ENCODE data around the gene ELAPOR1. TPM values are rescaled to one million over a fixed set of nuclear protein-coding genes. Genes with fewer than 3 reads are reported as not detected.

ELAPOR1 gene
- total RNA-seq, 1 experiment from 2014 or later, result 0.10 TPM

DNA sequence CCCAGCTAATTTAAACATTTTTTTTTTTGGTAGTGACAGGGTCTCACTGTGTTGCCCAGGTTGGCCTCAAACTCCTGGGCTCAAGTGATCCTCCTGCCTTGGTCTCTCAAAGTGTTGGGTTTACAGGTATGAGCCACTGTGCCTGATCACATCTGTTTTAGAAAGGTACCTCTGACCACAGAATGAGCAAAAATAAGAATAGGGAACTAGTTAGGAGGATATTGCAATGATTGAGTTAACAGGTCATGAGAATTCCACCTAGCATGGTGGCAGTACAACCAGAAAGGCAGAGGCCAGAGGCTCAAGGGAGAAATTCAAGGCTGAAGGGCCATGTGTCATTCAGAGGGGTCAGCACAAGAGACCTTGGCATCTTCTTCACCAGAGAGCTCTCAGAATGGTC, 49.6 kb downstream of the ELAPOR1 start:
- Histone ChIP-seq H3K27me3 (ENCODE audit: control insufficient read depth, insufficient read depth, low read length) (no peaks in the 10 kb centered on the region), H3K36me3 (replicated peaks; ENCODE audit: control insufficient read depth, insufficient read depth, low read length) (no peaks in the 10 kb centered on the region), H3K4me3 (ENCODE audit: insufficient read depth, low read depth, low read length) (no peak overlapping the region)
- DNase-seq, result no peak

Other genes with a start within 250 kb of the ELAPOR1 start
- 31.2 and 34.5 TPM in 2 replicates for gene GPSM2, start 237.1 kb upstream of the ELAPOR1 start, total RNA-seq (2014; rRNA removed; shearing (Covaris generic))
- gene CLCC1, start 150.6 kb upstream of the ELAPOR1 start, total RNA-seq (2014; rRNA removed; shearing (Covaris generic)), result 24.5 and 41.3 TPM in 2 replicates
- 8.0 and 8.4 TPM in 2 replicates for gene WDR47, start 72.0 kb upstream of the ELAPOR1 start, total RNA-seq (2014; rRNA removed; shearing (Covaris generic))
- gene TAF13, start 38.1 kb upstream of the ELAPOR1 start, total RNA-seq (2014; rRNA removed; shearing (Covaris generic)), result 45.1 and 45.2 TPM in 2 replicates
- 21.6 and 26.3 TPM in 2 replicates for gene TMEM167B, start 23.4 kb upstream of the ELAPOR1 start, total RNA-seq (2014; rRNA removed; shearing (Covaris generic))
- gene SARS1, start 99.8 kb downstream of the ELAPOR1 start, total RNA-seq (2014; rRNA removed; shearing (Covaris generic)), result 270 TPM in 2 replicates
- 7.8 and 11.0 TPM in 2 replicates for gene CELSR2, start 135.4 kb downstream of the ELAPOR1 start, total RNA-seq (2014; rRNA removed; shearing (Covaris generic))
- gene PSRC1, start 169.0 kb downstream of the ELAPOR1 start, total RNA-seq (2014; rRNA removed; shearing (Covaris generic)), result 112 and 141 TPM in 2 replicates
- not detected in 2 replicates for gene MYBPHL, start 192.9 kb downstream of the ELAPOR1 start, total RNA-seq (2014; rRNA removed; shearing (Covaris generic))